Measurements from ENCODE around the gene VPS13C.

The VPS13C gene, protein sequence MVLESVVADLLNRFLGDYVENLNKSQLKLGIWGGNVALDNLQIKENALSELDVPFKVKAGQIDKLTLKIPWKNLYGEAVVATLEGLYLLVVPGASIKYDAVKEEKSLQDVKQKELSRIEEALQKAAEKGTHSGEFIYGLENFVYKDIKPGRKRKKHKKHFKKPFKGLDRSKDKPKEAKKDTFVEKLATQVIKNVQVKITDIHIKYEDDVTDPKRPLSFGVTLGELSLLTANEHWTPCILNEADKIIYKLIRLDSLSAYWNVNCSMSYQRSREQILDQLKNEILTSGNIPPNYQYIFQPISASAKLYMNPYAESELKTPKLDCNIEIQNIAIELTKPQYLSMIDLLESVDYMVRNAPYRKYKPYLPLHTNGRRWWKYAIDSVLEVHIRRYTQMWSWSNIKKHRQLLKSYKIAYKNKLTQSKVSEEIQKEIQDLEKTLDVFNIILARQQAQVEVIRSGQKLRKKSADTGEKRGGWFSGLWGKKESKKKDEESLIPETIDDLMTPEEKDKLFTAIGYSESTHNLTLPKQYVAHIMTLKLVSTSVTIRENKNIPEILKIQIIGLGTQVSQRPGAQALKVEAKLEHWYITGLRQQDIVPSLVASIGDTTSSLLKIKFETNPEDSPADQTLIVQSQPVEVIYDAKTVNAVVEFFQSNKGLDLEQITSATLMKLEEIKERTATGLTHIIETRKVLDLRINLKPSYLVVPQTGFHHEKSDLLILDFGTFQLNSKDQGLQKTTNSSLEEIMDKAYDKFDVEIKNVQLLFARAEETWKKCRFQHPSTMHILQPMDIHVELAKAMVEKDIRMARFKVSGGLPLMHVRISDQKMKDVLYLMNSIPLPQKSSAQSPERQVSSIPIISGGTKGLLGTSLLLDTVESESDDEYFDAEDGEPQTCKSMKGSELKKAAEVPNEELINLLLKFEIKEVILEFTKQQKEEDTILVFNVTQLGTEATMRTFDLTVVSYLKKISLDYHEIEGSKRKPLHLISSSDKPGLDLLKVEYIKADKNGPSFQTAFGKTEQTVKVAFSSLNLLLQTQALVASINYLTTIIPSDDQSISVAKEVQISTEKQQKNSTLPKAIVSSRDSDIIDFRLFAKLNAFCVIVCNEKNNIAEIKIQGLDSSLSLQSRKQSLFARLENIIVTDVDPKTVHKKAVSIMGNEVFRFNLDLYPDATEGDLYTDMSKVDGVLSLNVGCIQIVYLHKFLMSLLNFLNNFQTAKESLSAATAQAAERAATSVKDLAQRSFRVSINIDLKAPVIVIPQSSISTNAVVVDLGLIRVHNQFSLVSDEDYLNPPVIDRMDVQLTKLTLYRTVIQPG (N-terminal part only)

DNA sequence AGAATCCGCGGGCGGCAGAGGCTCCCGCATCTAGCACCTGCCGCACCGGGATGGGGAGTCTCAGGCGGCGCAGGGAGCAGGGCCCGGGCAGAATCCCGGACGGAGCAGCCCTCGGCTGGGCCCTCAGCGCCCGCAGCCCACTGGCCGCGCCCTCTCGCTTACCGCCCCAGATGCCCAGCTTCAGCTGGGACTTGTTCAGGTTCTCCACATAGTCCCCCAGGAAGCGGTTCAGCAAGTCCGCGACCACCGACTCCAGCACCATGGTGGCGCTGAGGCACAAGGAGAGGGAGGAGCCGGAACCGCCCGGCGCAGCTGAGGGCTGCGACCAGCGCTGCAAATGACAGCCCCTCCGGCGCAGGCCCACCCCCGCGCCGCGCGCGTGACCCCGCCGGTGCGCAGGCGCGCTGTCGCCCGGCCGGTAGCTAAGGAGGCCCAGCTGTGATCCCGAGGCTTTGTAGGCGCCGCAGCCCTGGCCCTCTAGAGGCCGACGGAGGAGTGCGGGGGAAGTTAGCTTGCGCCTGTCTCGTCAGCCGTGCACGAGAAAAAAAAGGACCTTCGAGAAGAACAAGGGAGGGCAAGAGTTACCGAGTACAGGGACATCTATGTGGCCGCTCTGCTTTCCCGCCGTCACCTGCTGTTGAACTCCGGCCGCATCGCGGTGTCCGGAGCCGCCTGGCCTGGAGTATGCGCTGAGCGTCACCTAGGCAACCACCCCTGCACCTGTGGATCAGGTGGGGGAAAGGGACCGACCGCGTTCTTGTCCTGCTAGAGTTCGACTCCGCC lies at the start of gene VPS13C:
Gene VPS13C, minus strand, starts transcription at position 335 of the 783 bp plus-strand sequence. Its CDS starts 73 bp downstream, at position 262.
- Histone ChIP-seq H3K27me3 (ENCODE audit: insufficient read depth, low read depth) (no peaks in the 10 kb centered on the region; the same call in 1 of the 2 replicates), H4K20me1 (ENCODE audit: insufficient read depth) (no peaks in the 10 kb centered on the region), H3K79me2 (ENCODE audit: insufficient read depth, low read depth) (peaks cover 34% of the 10 kb centered on the region), H3K4me1 (ENCODE audit: low read depth, poor library complexity, severe bottlenecking) (peaks cover 21% of the 10 kb centered on the region), H2AFZ (ENCODE audit: low read depth) (peak within 1 kb of the TSS; percentile 92), H3K9ac (peak within 1 kb of the TSS; percentile 77), H3K4me2 (peak within 1 kb of the TSS; percentile 92), H3K4me3 (IDR thresholded peaks at IDR 0.05; ENCODE audit: insufficient read depth, low read depth, low read length) (no peak within 1 kb of the TSS), H3K36me3 (ENCODE audit: insufficient read depth) (no peaks in the 10 kb centered on the region), H3K27ac (peak within 1 kb of the TSS; percentile 77)
- TF ChIP-seq CTCF (conservative IDR thresholded peaks at IDR 0.05; ENCODE audit: low read depth, low read length): peak; percentile 64

- H3K27ac ChIP-seq: no peak overlapping the region
- no peaks in the 10 kb centered on the region for H4K20me1 ChIP-seq (ENCODE audit: insufficient read depth)
- H3K4me3 ChIP-seq (IDR thresholded peaks at IDR 0.05; ENCODE audit: insufficient read depth, low read depth, low read length): no peak overlapping the region
- no peaks in the 10 kb centered on the region for H3K79me2 ChIP-seq (ENCODE audit: insufficient read depth, low read depth)
- no peak overlapping the region for H2AFZ ChIP-seq (ENCODE audit: low read depth)
- no peaks in the 10 kb centered on the region for H3K4me1 ChIP-seq (ENCODE audit: low read depth, poor library complexity, severe bottlenecking)
- TF ChIP-seq CTCF (conservative IDR thresholded peaks at IDR 0.05; ENCODE audit: low read depth, low read length): no peak
- H3K36me3 ChIP-seq (ENCODE audit: insufficient read depth): no peaks in the 10 kb centered on the region
- no peak overlapping the region for H3K9ac ChIP-seq
- H3K27me3 ChIP-seq (ENCODE audit: insufficient read depth, low read depth): no peaks in the 10 kb centered on the region
- no peak overlapping the region for H3K4me2 ChIP-seq
Observed at GRCh38 chr15:62109437-62109836, 49.2 kb upstream of the VPS13C start.

DNA sequence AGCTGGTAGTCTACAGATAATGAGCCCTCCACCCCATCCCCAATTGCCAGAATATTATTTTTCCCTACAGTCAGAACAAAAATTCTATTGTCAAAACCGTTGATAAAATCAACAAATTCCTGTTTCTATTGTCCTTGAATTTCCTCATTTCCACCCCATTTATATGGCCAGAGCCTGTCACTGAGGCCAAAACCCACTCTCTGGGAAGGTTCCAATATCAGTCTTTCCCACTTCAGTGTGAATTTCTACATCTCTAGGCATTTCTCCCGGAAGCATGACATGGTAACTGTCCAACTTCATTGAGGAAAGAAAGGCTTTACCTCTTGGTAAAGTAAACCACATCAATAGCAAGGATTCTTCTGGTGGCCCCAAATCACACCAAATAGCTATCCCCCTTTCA lies 48.2 kb upstream of the VPS13C start:
- Histone ChIP-seq H3K79me2 (ENCODE audit: insufficient read depth, low read depth) (no peaks in the 10 kb centered on the region), H3K27me3 (ENCODE audit: insufficient read depth, low read depth) (no peaks in the 10 kb centered on the region), H2AFZ (ENCODE audit: low read depth) (no peak overlapping the region), H3K9ac (no peak overlapping the region), H3K4me1 (ENCODE audit: low read depth, poor library complexity, severe bottlenecking) (no peaks in the 10 kb centered on the region), H3K36me3 (ENCODE audit: insufficient read depth) (no peaks in the 10 kb centered on the region), H3K4me3 (IDR thresholded peaks at IDR 0.05; ENCODE audit: insufficient read depth, low read depth, low read length) (no peak overlapping the region), H4K20me1 (ENCODE audit: insufficient read depth) (no peaks in the 10 kb centered on the region), H3K27ac (no peak overlapping the region), H3K4me2 (no peak overlapping the region)
- no peak for TF ChIP-seq CTCF (conservative IDR thresholded peaks at IDR 0.05; ENCODE audit: low read depth, low read length)

Measured in KMS-11 (cell line).